HCT116 (cell line): ENCODE measurements around the gene MAST4. TPM values are rescaled to one million over a fixed set of nuclear protein-coding genes. Genes with fewer than 3 reads are reported as not detected.

Experiments
- ATAC-seq: fragments of 200-7000 bp; cut with Tn5 transposase; 2 replicates; pipeline ENCODE4 v1.9.1; 2020; ENCODE audit warnings: mild to moderate bottlenecking, moderate library complexity
- BruUV-seq: library from RNA; stranded (reverse); fragments of 400-500 nt; replicated peaks from 2 replicates; lab custom pipeline; 2021; lab: Mats Ljungman, UMichigan
- CTCF ChIA-PET: fragments of 300-600 bp; sonication (Branson Sonifier 250); formaldehyde crosslinking; loops from one replicate; lab custom pipeline; 2021; ENCODE audit warnings: antibody characterized with exemption; lab: Charles Lee
- POLR2A ChIA-PET: fragments of 300-600, 350-600 bp; sonication (Branson Sonifier 250); formaldehyde crosslinking; loops from one replicate; lab custom pipeline; 2021; ENCODE audit warnings: antibody characterized with exemption; lab: Charles Lee
- RAD21 ChIA-PET, 2 experiments: fragments of 300-600 bp; sonication (Branson Sonifier 250); formaldehyde crosslinking; loops; one replicate each; lab custom pipeline; 2023; ENCODE audit warnings: low total read pairs in 2 of 2; ENCODE audit not compliant: uncharacterized antibody in 2 of 2, unreplicated experiment in 2 of 2, low non-redundant PET in 1 of 2; lab: Charles Lee
- DNase-seq: peaks from one replicate; pipeline ENCODE4 v3.0.0-alpha.2; 2010; ENCODE audit warnings: low read depth, low spot score
- H2AFZ ChIP-seq: fragments of 200-600 bp; shearing (Covaris generic), sonication (generic); 2 replicates; pipeline ENCODE4 v1.6.1; 2017; ENCODE audit warnings: low read depth, mixed run types, mixed read lengths, antibody characterized with exemption, low read length; ENCODE audit not compliant: poor library complexity, severe bottlenecking
- H3K27ac ChIP-seq: 2 replicates; pipeline ENCODE4 v1.5.1; 2012; ENCODE audit warnings: low read depth, low read length
- H3K27me3 ChIP-seq: fragments of 200-600 bp; sonication (generic); 2 replicates; pipeline ENCODE4 v1.6.1; 2016; ENCODE audit warnings: mixed run types, low read length, mixed read lengths; ENCODE audit not compliant: insufficient read depth
- H3K36me3 ChIP-seq, 2 experiments: fragments of 200-500 bp in 1 of 2; fragments of 200-600 bp in 1 of 2; sonication (Bioruptor generic) in 1 of 2; sonication (generic) in 1 of 2; 2 replicates each; pipeline versions ENCODE4 v1.5.1 to v1.6.1; 2014 to 2016; ENCODE audit warnings: low read length in 2 of 2, inconsistent platforms in 1 of 2, mixed read lengths in 1 of 2, mixed run types in 1 of 2; ENCODE audit not compliant: insufficient read depth in 2 of 2, control insufficient read depth in 1 of 2
- H3K4me1 ChIP-seq, 2 experiments: fragments of 200-600 bp in 1 of 2; sonication (generic) in 1 of 2; 2 replicates each; pipeline versions ENCODE4 v1.5.1 to v1.6.1; 2012 to 2017; ENCODE audit warnings: low read length in 2 of 2, inconsistent platforms in 1 of 2, mild to moderate bottlenecking in 1 of 2, mixed read lengths in 1 of 2, mixed run types in 1 of 2, moderate library complexity in 1 of 2; ENCODE audit not compliant: insufficient read depth in 2 of 2, control insufficient read depth in 1 of 2
- H3K4me2 ChIP-seq: fragments of 200-600 bp; sonication (generic); 2 replicates; pipeline ENCODE4 v1.6.1; 2017; ENCODE audit warnings: mixed run types, low read length, mixed read lengths
- H3K4me3 ChIP-seq, 2 experiments: fragments of 200-600 bp in 1 of 2; sonication (generic) in 1 of 2; replicated peaks in 1 of 2; 2 replicates each; pipeline ENCODE4 v1.5.1; 2011 to 2016; ENCODE audit warnings: low read length in 2 of 2, control low read depth in 1 of 2, low read depth in 1 of 2, mild to moderate bottlenecking in 1 of 2, mixed read lengths in 1 of 2, mixed run types in 1 of 2
- H3K79me2 ChIP-seq: fragments of 200-600 bp; sonication (generic); 2 replicates; pipeline ENCODE4 v1.6.1; 2017; ENCODE audit warnings: mild to moderate bottlenecking, mixed run types, low read length, moderate library complexity, mixed read lengths; ENCODE audit not compliant: insufficient read depth
- H3K9ac ChIP-seq: fragments of 200-600 bp; sonication (generic); 2 replicates; pipeline ENCODE4 v1.6.1; 2016; ENCODE audit warnings: low read length, mixed read lengths
- H3K9me2 ChIP-seq: fragments of 200-600 bp; sonication (generic), shearing (Covaris generic); 2 replicates; pipeline ENCODE4 v1.6.1; 2017; ENCODE audit warnings: mixed run types, mild to moderate bottlenecking, moderate library complexity; ENCODE audit not compliant: insufficient read depth
- H3K9me3 ChIP-seq, 2 experiments: fragments of 200-500 bp in 1 of 2; fragments of 200-600 bp in 1 of 2; sonication (Bioruptor generic) in 1 of 2; sonication (generic) in 1 of 2; 2 replicates each; pipeline ENCODE4 v1.6.1; 2014 to 2017; ENCODE audit warnings: low read length in 2 of 2, mixed read lengths in 2 of 2, inconsistent platforms in 1 of 2, low read depth in 1 of 2, mild to moderate bottlenecking in 1 of 2, mixed run types in 1 of 2, moderate library complexity in 1 of 2; ENCODE audit not compliant: control insufficient read depth in 1 of 2, insufficient read depth in 1 of 2
- H4K20me1 ChIP-seq: fragments of 200-600 bp; sonication (generic), shearing (Covaris generic); 2 replicates; pipeline ENCODE4 v1.6.1; 2017; ENCODE audit warnings: mixed run types, mild to moderate bottlenecking, moderate library complexity; ENCODE audit not compliant: insufficient read depth
- CBX3 ChIP-seq: IDR thresholded peaks from 2 replicates; pipeline ENCODE4 v1.6.1; 2012; ENCODE audit warnings: low read depth
- ELF1 ChIP-seq: IDR thresholded peaks from 2 replicates; pipeline ENCODE4 v1.6.1; 2012; ENCODE audit warnings: low read depth, borderline replicate concordance
- RAD21 ChIP-seq: IDR thresholded peaks from 2 replicates; pipeline ENCODE4 v1.6.1; 2012; ENCODE audit warnings: low read depth, mild to moderate bottlenecking
- TCF7L2 ChIP-seq: IDR thresholded peaks from 2 replicates; pipeline ENCODE4 v1.7.0; 2011; ENCODE audit warnings: borderline replicate concordance, inconsistent platforms; ENCODE audit not compliant: insufficient read depth, insufficient read length; ENCODE audit errors: extremely low read depth
- ZFX ChIP-seq: fragments of 450-650 bp; IDR thresholded peaks from 2 replicates; pipeline ENCODE4 v1.6.1; 2017
- ZNF274 ChIP-seq: fragments of 200-500 bp; sonication (Bioruptor generic); IDR thresholded peaks from 2 replicates; pipeline ENCODE4 v1.6.1; 2014; ENCODE audit warnings: mild to moderate bottlenecking, low read depth, low read length, inconsistent platforms
- intact Hi-C: fragments of 100-400 bp; cut with micrococcal nuclease; formaldehyde crosslinking; loops from 2 replicates; pipeline ENCODE4 v1.10.0; 2022
- total RNA-seq: library from RNA; stranded (reverse); gene quantifications from one replicate; pipeline ENCODE4 v1.2.1, GENCODE V29; 2021; ENCODE audit not compliant: unreplicated experiment
- TF ChIP-seq, protein P1 (sequence below): IDR thresholded peaks from 2 replicates; pipeline ENCODE4 v1.6.1; 2012; ENCODE audit warnings: low read depth
- TF ChIP-seq, protein P2 (sequence below), 3 experiments: fragments of 200-600 bp in 1 of 3; sonication (generic) in 1 of 3; IDR thresholded peaks in 2 of 3; conservative IDR thresholded peaks in 1 of 3; 2 replicates each; pipeline ENCODE4 v1.5.1; 2012 to 2017; ENCODE audit warnings: low read depth in 2 of 3, low read length in 2 of 3, antibody characterized with exemption in 1 of 3, borderline replicate concordance in 1 of 3, control low read depth in 1 of 3, mild to moderate bottlenecking in 1 of 3, mixed read lengths in 1 of 3, mixed run types in 1 of 3, moderate library complexity in 1 of 3; ENCODE audit not compliant: insufficient read depth in 1 of 3

MAST4 gene
- total RNA-seq, 1 experiment from 2014 or later = 1.1 TPM

DNA sequence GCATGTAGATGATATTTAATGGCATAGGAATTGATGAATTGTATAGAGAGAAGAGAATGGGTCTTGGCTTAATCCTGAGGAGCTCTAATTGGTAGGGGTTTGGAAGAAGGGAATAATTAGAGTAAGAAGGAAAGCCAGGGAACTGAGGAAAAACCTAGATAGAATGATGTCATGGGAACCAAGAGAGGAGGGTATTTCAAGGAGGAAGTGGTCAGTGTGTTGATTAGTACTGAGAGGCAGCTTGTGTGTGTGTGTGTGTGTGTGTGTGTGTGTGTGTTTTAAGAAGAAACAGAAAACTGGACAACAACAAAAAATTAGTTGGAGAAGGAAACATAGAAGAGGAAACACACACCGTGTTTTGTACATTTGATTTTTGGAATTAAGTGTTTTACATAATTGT is 42.8 kb downstream of the MAST4 start (continued):
- TF ChIP-seq, protein P1, sequence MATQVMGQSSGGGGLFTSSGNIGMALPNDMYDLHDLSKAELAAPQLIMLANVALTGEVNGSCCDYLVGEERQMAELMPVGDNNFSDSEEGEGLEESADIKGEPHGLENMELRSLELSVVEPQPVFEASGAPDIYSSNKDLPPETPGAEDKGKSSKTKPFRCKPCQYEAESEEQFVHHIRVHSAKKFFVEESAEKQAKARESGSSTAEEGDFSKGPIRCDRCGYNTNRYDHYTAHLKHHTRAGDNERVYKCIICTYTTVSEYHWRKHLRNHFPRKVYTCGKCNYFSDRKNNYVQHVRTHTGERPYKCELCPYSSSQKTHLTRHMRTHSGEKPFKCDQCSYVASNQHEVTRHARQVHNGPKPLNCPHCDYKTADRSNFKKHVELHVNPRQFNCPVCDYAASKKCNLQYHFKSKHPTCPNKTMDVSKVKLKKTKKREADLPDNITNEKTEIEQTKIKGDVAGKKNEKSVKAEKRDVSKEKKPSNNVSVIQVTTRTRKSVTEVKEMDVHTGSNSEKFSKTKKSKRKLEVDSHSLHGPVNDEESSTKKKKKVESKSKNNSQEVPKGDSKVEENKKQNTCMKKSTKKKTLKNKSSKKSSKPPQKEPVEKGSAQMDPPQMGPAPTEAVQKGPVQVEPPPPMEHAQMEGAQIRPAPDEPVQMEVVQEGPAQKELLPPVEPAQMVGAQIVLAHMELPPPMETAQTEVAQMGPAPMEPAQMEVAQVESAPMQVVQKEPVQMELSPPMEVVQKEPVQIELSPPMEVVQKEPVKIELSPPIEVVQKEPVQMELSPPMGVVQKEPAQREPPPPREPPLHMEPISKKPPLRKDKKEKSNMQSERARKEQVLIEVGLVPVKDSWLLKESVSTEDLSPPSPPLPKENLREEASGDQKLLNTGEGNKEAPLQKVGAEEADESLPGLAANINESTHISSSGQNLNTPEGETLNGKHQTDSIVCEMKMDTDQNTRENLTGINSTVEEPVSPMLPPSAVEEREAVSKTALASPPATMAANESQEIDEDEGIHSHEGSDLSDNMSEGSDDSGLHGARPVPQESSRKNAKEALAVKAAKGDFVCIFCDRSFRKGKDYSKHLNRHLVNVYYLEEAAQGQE = no peak
- TF ChIP-seq TCF7L2 (no peak), CBX3 (no peak), RAD21 (no peak), ZNF274 (no peak), ELF1 (no peak)

DNA sequence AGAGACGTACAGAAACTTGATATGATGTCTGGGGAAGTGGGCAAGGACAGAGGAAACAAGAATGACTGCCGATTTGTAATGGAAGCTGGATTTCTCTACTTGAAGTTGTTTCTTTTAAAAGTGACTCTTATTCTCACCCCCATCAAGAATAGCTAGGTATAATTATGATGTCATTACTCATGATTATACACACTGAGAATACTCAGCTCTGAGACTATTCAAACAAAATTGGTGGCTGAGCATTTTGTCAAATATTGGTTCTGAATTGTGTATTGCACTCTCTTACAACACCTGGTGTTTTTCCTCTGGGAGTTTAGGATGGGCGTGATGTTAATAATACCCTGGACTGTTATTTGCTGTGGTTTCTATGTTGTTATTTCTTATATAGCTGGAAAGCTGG is 46.3 kb downstream of the MAST4 start:
- RAD21 ChIA-PET = no interaction called here

More for the DNA sequence above, 46.3 kb downstream of the MAST4 start:
- no peak overlapping the region for H3K4me2 ChIP-seq
- BruUV-seq = no TSS peak
- no peak for TF ChIP-seq ZFX
- TF ChIP-seq ELF1 = no peak
- TF ChIP-seq, protein P2, sequence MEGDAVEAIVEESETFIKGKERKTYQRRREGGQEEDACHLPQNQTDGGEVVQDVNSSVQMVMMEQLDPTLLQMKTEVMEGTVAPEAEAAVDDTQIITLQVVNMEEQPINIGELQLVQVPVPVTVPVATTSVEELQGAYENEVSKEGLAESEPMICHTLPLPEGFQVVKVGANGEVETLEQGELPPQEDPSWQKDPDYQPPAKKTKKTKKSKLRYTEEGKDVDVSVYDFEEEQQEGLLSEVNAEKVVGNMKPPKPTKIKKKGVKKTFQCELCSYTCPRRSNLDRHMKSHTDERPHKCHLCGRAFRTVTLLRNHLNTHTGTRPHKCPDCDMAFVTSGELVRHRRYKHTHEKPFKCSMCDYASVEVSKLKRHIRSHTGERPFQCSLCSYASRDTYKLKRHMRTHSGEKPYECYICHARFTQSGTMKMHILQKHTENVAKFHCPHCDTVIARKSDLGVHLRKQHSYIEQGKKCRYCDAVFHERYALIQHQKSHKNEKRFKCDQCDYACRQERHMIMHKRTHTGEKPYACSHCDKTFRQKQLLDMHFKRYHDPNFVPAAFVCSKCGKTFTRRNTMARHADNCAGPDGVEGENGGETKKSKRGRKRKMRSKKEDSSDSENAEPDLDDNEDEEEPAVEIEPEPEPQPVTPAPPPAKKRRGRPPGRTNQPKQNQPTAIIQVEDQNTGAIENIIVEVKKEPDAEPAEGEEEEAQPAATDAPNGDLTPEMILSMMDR (IDR thresholded peaks at IDR 0.05 in 2 of 3, conservative IDR thresholded peaks at IDR 0.05 in 1 of 3; ENCODE audit: borderline replicate concordance in 1 of 3, insufficient read depth in 1 of 3, low read depth in 2 of 3, low read length in 2 of 3) = no peak
- H3K27ac ChIP-seq = no peak overlapping the region
- no peaks in the 10 kb centered on the region for H3K79me2 ChIP-seq
- ChIA-PET CTCF (no interaction called here), POLR2A (no interaction called here)
- H3K9ac ChIP-seq = no peak overlapping the region
- H2AFZ ChIP-seq = no peak overlapping the region
- H3K9me2 ChIP-seq = no peaks in the 10 kb centered on the region
- no peak overlapping the region for H3K4me3 ChIP-seq
- H4K20me1 ChIP-seq = no peaks in the 10 kb centered on the region
- DNase-seq (no peak), ATAC-seq (no peak)
- H3K4me1 ChIP-seq = no peaks in the 10 kb centered on the region
- H3K27me3 ChIP-seq = peaks cover 4% of the 10 kb centered on the region
- intact Hi-C loops = no loop called here
- no peaks in the 10 kb centered on the region for H3K36me3 ChIP-seq
- no peaks in the 10 kb centered on the region for H3K9me3 ChIP-seq
